Measurements from ENCODE around the gene SDK1. TPM values are rescaled to one million over a fixed set of nuclear protein-coding genes. Genes with fewer than 3 reads are reported as not detected.

Gene SDK1
- total RNA-seq, 1 donor, result 0.27 TPM

DNA sequence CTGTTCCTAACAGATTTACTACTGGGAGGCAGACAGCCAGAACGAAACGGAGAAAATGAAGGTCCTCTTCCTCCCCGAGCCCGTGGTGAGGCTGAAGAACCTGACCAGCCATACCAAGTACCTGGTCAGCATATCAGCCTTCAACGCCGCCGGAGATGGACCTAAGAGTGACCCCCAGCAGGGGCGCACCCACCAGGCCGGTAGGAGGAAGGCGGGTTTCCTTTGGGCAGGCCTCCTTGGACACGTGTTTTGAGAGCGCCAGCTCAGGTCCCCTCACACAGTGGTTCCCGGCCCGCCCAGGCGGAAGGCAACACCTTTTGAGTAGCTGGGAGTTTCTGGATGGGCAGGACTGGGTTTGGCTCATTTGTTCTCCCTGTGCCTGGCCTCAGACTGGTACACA lies 907.0 kb downstream of the SDK1 start:
- no peak overlapping the region for H3K4me3 ChIP-seq (ENCODE audit: low read depth, low read length)
- no peak for DNase-seq (ENCODE audit: low read depth)
- TF ChIP-seq, protein P1, sequence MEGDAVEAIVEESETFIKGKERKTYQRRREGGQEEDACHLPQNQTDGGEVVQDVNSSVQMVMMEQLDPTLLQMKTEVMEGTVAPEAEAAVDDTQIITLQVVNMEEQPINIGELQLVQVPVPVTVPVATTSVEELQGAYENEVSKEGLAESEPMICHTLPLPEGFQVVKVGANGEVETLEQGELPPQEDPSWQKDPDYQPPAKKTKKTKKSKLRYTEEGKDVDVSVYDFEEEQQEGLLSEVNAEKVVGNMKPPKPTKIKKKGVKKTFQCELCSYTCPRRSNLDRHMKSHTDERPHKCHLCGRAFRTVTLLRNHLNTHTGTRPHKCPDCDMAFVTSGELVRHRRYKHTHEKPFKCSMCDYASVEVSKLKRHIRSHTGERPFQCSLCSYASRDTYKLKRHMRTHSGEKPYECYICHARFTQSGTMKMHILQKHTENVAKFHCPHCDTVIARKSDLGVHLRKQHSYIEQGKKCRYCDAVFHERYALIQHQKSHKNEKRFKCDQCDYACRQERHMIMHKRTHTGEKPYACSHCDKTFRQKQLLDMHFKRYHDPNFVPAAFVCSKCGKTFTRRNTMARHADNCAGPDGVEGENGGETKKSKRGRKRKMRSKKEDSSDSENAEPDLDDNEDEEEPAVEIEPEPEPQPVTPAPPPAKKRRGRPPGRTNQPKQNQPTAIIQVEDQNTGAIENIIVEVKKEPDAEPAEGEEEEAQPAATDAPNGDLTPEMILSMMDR (IDR thresholded peaks at IDR 0.05; ENCODE audit: insufficient read depth, low read length), result no peak

- TF ChIP-seq, protein P1 (IDR thresholded peaks at IDR 0.05; ENCODE audit: insufficient read depth, low read length), result no peak
Measured at GRCh38 chr7:4208586-4208985, 907.5 kb downstream of the SDK1 start.

GRCh38 chr7:4209126-4209525 lies 908.1 kb downstream of the SDK1 start:
- H3K4me3 ChIP-seq (ENCODE audit: low read depth, low read length), result no peak overlapping the region
- DNase-seq (ENCODE audit: low read depth), result no peak
- TF ChIP-seq, protein P1 (IDR thresholded peaks at IDR 0.05; ENCODE audit: insufficient read depth, low read length), result no peak

More at GRCh38 chr7:4208586-4208985, 907.5 kb downstream of the SDK1 start:
- H3K4me3 ChIP-seq (ENCODE audit: low read depth, low read length), result no peak overlapping the region
- DNase-seq (ENCODE audit: low read depth), result no peak

DNA sequence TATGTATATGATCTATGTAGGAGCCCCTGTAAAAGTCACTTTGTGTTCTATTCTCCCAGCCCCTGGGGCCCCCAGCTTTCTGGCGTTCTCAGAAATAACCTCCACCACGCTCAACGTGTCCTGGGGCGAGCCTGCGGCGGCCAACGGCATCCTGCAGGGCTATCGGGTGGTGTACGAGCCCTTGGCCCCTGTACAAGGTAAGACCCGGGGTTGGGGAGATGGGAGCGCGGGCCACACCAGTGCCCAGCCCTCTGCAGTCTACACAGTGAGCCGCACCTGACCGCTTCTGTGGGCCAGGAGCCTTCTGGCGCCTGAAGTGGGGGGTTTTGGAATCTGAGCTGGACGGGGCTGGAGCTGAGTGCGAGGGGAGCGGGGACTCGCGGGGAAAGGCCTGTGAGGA lies 908.9 kb downstream of the SDK1 start:
- no peak overlapping the region for H3K4me3 ChIP-seq (ENCODE audit: low read depth, low read length)
- TF ChIP-seq, protein P1 (IDR thresholded peaks at IDR 0.05; ENCODE audit: insufficient read depth, low read length), result no peak
- DNase-seq (ENCODE audit: low read depth), result no peak

DNA sequence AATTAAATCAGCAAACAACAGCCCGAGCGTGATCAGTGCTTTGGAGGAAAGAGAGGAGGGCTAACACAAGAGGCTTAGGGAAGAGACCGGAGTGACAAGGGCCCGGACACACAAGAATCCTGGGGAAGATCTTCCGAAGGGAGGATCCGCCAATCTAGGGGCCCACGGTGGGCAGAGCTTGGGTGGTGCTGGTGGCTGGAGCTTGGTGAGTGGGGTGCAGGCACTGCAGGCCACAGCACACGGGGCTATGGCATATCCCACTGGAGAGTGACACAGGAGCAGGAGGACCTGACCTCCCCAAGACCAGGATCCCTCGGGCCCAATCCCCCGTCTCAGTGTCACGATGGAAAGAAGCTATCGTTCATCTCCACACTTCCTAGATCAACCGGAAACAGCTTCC lies 909.8 kb downstream of the SDK1 start:
- H3K4me3 ChIP-seq (ENCODE audit: low read depth, low read length), result no peak overlapping the region
- TF ChIP-seq, protein P1 (IDR thresholded peaks at IDR 0.05; ENCODE audit: insufficient read depth, low read length), result no peak
- DNase-seq (ENCODE audit: low read depth), result no peak

GRCh38 chr7:4211261-4211660 lies 910.2 kb downstream of the SDK1 start:
- TF ChIP-seq, protein P1 (IDR thresholded peaks at IDR 0.05; ENCODE audit: insufficient read depth, low read length), result no peak
- DNase-seq (ENCODE audit: low read depth), result no peak
- H3K4me3 ChIP-seq (ENCODE audit: low read depth, low read length), result no peak overlapping the region

DNA sequence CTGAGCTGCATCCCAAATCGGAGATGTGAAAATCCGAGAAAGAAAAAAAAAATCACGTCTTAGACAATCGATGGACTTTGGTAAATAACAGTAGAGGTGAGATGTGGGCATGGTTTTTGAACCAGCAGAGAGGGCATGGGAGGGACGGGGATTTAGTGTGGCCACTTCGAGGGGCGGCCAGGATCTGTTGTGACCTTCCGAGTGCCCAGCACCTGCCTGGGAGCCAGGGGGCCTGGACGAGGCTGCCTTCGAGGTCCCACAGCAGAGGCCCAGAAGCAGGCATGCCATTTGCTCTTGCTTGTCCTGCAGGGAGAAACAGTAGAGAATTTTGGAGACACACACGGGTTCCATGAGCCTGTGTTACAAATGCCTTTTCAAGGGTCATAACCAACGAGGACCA lies 911.3 kb downstream of the SDK1 start:
- TF ChIP-seq, protein P1 (IDR thresholded peaks at IDR 0.05; ENCODE audit: insufficient read depth, low read length), result no peak
- H3K4me3 ChIP-seq (ENCODE audit: low read depth, low read length), result no peak overlapping the region
- no peak for DNase-seq (ENCODE audit: low read depth)

Measured in fibroblast of the aortic adventitia (primary cell).